Muscle of leg (tissue), 11 donors: Measurements from ENCODE around the gene CTXND2. TPM values are rescaled to one million over a fixed set of nuclear protein-coding genes. Genes with fewer than 3 reads are reported as not detected.
A peak's percentile ranks its signal among the peaks of the same experiment; 100 is the strongest.
"Not testable (repeated sequence)": the region's sequence is repeated elsewhere in the genome, so short reads cannot be mapped to it uniquely, and the experiment has no call there.

ENCODE experiments used
- DNase-seq: peaks from one replicate; pipeline ENCODE4 v3.0.0; 2013
- H3K27ac ChIP-seq: one replicate; pipeline ENCODE4 v1.5.1; 2013; ENCODE audit warnings: mild to moderate bottlenecking, low read length, control low read depth
- H3K27me3 ChIP-seq: one replicate; pipeline ENCODE4 v1.6.1; 2013; ENCODE audit warnings: low read length; ENCODE audit not compliant: control insufficient read depth, insufficient read depth
- H3K36me3 ChIP-seq: one replicate; pipeline ENCODE4 v1.6.1; 2013; ENCODE audit warnings: low read length; ENCODE audit not compliant: control insufficient read depth, insufficient read depth
- H3K4me1 ChIP-seq: one replicate; pipeline ENCODE4 v1.6.1; 2013; ENCODE audit warnings: low read length; ENCODE audit not compliant: control insufficient read depth, insufficient read depth
- H3K4me3 ChIP-seq: one replicate; pipeline ENCODE4 v1.5.1; 2013; ENCODE audit warnings: low read length, control low read depth
- H3K9me3 ChIP-seq: replicated peaks from 2 replicates; pipeline ENCODE4 v1.6.1; 2013; ENCODE audit warnings: low read depth, low read length; ENCODE audit not compliant: control insufficient read depth
- WGBS: methylation state at CpG from one replicate; pipeline ENCODE4 v1.1.5; 2013; ENCODE audit warnings: missing lambda C conversion rate; ENCODE audit not compliant: insufficient coverage; 5-methylcytosine and 5-hydroxymethylcytosine counted together
- polyA plus RNA-seq, 8 donors: library from polyadenylated mRNA; unstranded; fragments of 120-200 nt; gene quantifications; one replicate each; pipeline versions ENCODE4 v1.2.1 to v1.2.3, GENCODE V29; 2013; ENCODE audit warnings: inconsistent platforms in 1 of 8, low replicate concordance in 1 of 8; ENCODE audit not compliant: insufficient read length in 8 of 8, insufficient read depth in 1 of 8
- total RNA-seq: library from RNA; stranded (reverse); fragments of 120-200 nt; gene quantifications from one replicate; pipeline ENCODE4 v1.2.4, GENCODE V29; 2013

Gene CTXND2
- total and polyA plus RNA-seq, 9 donors, result not detected

GRCh38 chr1:150888727-150889126 is 1.8 kb downstream of the CTXND2 start:
- WGBS, result 65% methylated on average over 5 of the region's 8 CpGs

GRCh38 chr1:150890033-150890416 is 3.1 kb downstream of the CTXND2 start:
- Histone ChIP-seq H3K4me3 (no peak overlapping the region), H3K27me3 (peaks cover 2% of the 10 kb centered on the region), H3K9me3 (no peaks in the 10 kb centered on the region), H3K27ac (no peak overlapping the region), H3K36me3 (no peaks in the 10 kb centered on the region), H3K4me1 (no peaks in the 10 kb centered on the region)
- no CpG with 5 or more reads among the region's 1 CpG for WGBS
- no peak for DNase-seq

More at GRCh38 chr1:150888727-150889126, 1.8 kb downstream of the CTXND2 start:
- H3K4me1 ChIP-seq, result no peaks in the 10 kb centered on the region
- DNase-seq, result no peak
- H3K36me3 ChIP-seq, result no peaks in the 10 kb centered on the region
- H3K4me3 ChIP-seq, result no peak overlapping the region
- H3K9me3 ChIP-seq, result no peaks in the 10 kb centered on the region
- no peak overlapping the region for H3K27ac ChIP-seq
- H3K27me3 ChIP-seq, result peaks cover 2% of the 10 kb centered on the region

GRCh38 chr1:150893336-150893913 is 6.5 kb downstream of the CTXND2 start:
- WGBS, result 94% methylated on average over 3 of the region's 3 CpGs
- Histone ChIP-seq H3K4me1 (no peaks in the 10 kb centered on the region), H3K27ac (no peak overlapping the region), H3K9me3 (no peaks in the 10 kb centered on the region), H3K36me3 (no peaks in the 10 kb centered on the region), H3K27me3 (no peaks in the 10 kb centered on the region), H3K4me3 (no peak overlapping the region)
- DNase-seq, result no peak

GRCh38 chr1:150895618-150896017 is 8.7 kb downstream of the CTXND2 start:
- WGBS, result 54% methylated on average over 4 of the region's 4 CpGs
- DNase-seq, result no peak
- Histone ChIP-seq H3K27ac (no peak overlapping the region), H3K36me3 (no peaks in the 10 kb centered on the region), H3K4me3 (no peak overlapping the region), H3K4me1 (no peaks in the 10 kb centered on the region), H3K9me3 (no peaks in the 10 kb centered on the region), H3K27me3 (no peaks in the 10 kb centered on the region)

- DNase-seq, H3K27ac ChIP-seq, H3K36me3 ChIP-seq, H3K4me3 ChIP-seq, H3K9me3 ChIP-seq, H3K4me1 ChIP-seq, H3K27me3 ChIP-seq: not testable (repeated sequence)
- 91% methylated on average over 8 of the region's 8 CpGs for WGBS
Observed at GRCh38 chr1:150899795-150900194, 12.9 kb downstream of the CTXND2 start.

GRCh38 chr1:150902346-150902745 is 15.4 kb downstream of the CTXND2 start:
- H3K27me3 ChIP-seq, result no peaks in the 10 kb centered on the region
- H3K27ac ChIP-seq, result no peak overlapping the region
- no peak for DNase-seq
- H3K36me3 ChIP-seq, result no peaks in the 10 kb centered on the region
- H3K4me3 ChIP-seq, result no peak overlapping the region
- no peaks in the 10 kb centered on the region for H3K9me3 ChIP-seq
- H3K4me1 ChIP-seq, result no peaks in the 10 kb centered on the region
- WGBS, result 97% methylated on average over 4 of the region's 5 CpGs

GRCh38 chr1:150902751-150903150 is 15.8 kb downstream of the CTXND2 start:
- H3K27ac ChIP-seq, result no peak overlapping the region
- no peaks in the 10 kb centered on the region for H3K4me1 ChIP-seq
- no peak for DNase-seq
- WGBS, result no CpG with 5 or more reads among the region's 1 CpG
- H3K36me3 ChIP-seq, result no peaks in the 10 kb centered on the region
- H3K9me3 ChIP-seq, result no peaks in the 10 kb centered on the region
- no peak overlapping the region for H3K4me3 ChIP-seq
- H3K27me3 ChIP-seq, result no peaks in the 10 kb centered on the region

GRCh38 chr1:150905301-150905700 is 18.4 kb downstream of the CTXND2 start:
- Histone ChIP-seq H3K9me3 (no peaks in the 10 kb centered on the region), H3K36me3 (no peaks in the 10 kb centered on the region), H3K4me3 (no peak overlapping the region), H3K27ac (no peak overlapping the region), H3K27me3 (no peaks in the 10 kb centered on the region), H3K4me1 (no peaks in the 10 kb centered on the region)
- DNase-seq, result no peak
- 100% methylated on average over 2 of the region's 6 CpGs for WGBS

GRCh38 chr1:150906329-150906728 is 19.4 kb downstream of the CTXND2 start:
- Histone ChIP-seq H3K36me3 (no peaks in the 10 kb centered on the region), H3K27ac (no peak overlapping the region), H3K4me1 (no peaks in the 10 kb centered on the region), H3K4me3 (no peak overlapping the region), H3K9me3 (no peaks in the 10 kb centered on the region), H3K27me3 (no peaks in the 10 kb centered on the region)
- DNase-seq, result no peak
- no CpG with 5 or more reads among the region's 1 CpG for WGBS

GRCh38 chr1:150906813-150907212 is 19.9 kb downstream of the CTXND2 start:
- H3K36me3 ChIP-seq, result no peaks in the 10 kb centered on the region
- no CpG with 5 or more reads among the region's 2 CpGs for WGBS

GRCh38 chr1:150909585-150910180 is 22.7 kb downstream of the CTXND2 start:
- no CpG with 5 or more reads among the region's 4 CpGs for WGBS

More at GRCh38 chr1:150906813-150907212, 19.9 kb downstream of the CTXND2 start:
- Histone ChIP-seq H3K27me3 (no peaks in the 10 kb centered on the region), H3K4me1 (no peaks in the 10 kb centered on the region), H3K27ac (no peak overlapping the region), H3K9me3 (no peaks in the 10 kb centered on the region), H3K4me3 (no peak overlapping the region)
- DNase-seq, result no peak

More at GRCh38 chr1:150909585-150910180, 22.7 kb downstream of the CTXND2 start:
- Histone ChIP-seq H3K9me3 (no peaks in the 10 kb centered on the region), H3K36me3 (no peaks in the 10 kb centered on the region), H3K4me1 (no peaks in the 10 kb centered on the region), H3K27ac (no peak overlapping the region), H3K4me3 (no peak overlapping the region), H3K27me3 (no peaks in the 10 kb centered on the region)
- peak; percentile 25 for DNase-seq
